ENCODE data around the gene N4BP3. TPM values are rescaled to one million over a fixed set of nuclear protein-coding genes. Genes with fewer than 3 reads are reported as not detected.

N4BP3 gene
- total RNA-seq, 1 donor from 2014 or later: 4.5 TPM

GRCh38 chr5:178112545-178112944 is 787 bp upstream of the N4BP3 start:
- peaks cover 3% of the 10 kb centered on the region for H3K27me3 ChIP-seq (ENCODE audit: control insufficient read depth, insufficient read depth, low read length)

GRCh38 chr5:178113841-178114324 is 551 bp downstream of the N4BP3 start:
- no peak for DNase-seq (ENCODE audit: low read depth)

More at GRCh38 chr5:178112545-178112944, 787 bp upstream of the N4BP3 start:
- FAIRE-seq: no peak
- H3K36me3 ChIP-seq (ENCODE audit: control insufficient read depth, insufficient read depth, low read length): no peaks in the 10 kb centered on the region
- DNase-seq (ENCODE audit: low read depth): no peak
- TF ChIP-seq CTCF (IDR thresholded peaks at IDR 0.05; ENCODE audit: insufficient read depth, low read length, severe bottlenecking): no peak
- H3K4me3 ChIP-seq (ENCODE audit: low read depth, low read length): no peak overlapping the region

GRCh38 chr5:178114325-178115135 is 1.2 kb downstream of the N4BP3 start:
- peaks cover 3% of the 10 kb centered on the region for H3K27me3 ChIP-seq (ENCODE audit: control insufficient read depth, insufficient read depth, low read length)
- no peaks in the 10 kb centered on the region for H3K36me3 ChIP-seq (ENCODE audit: control insufficient read depth, insufficient read depth, low read length)
- DNase-seq (ENCODE audit: low read depth): no peak
- TF ChIP-seq CTCF (IDR thresholded peaks at IDR 0.05; ENCODE audit: insufficient read depth, low read length, severe bottlenecking): no peak
- FAIRE-seq: no peak
- H3K4me3 ChIP-seq (ENCODE audit: low read depth, low read length): peak overlapping the region; percentile 53

More at GRCh38 chr5:178113841-178114324, 551 bp downstream of the N4BP3 start:
- no peak for TF ChIP-seq CTCF (IDR thresholded peaks at IDR 0.05; ENCODE audit: insufficient read depth, low read length, severe bottlenecking)
- peaks cover 3% of the 10 kb centered on the region for H3K27me3 ChIP-seq (ENCODE audit: control insufficient read depth, insufficient read depth, low read length)
- no peaks in the 10 kb centered on the region for H3K36me3 ChIP-seq (ENCODE audit: control insufficient read depth, insufficient read depth, low read length)
- no peak for FAIRE-seq
- H3K4me3 ChIP-seq (ENCODE audit: low read depth, low read length): peak overlapping the region; percentile 53

GRCh38 chr5:178115136-178115813 is 1.9 kb downstream of the N4BP3 start:
- TF ChIP-seq CTCF (IDR thresholded peaks at IDR 0.05; ENCODE audit: insufficient read depth, low read length, severe bottlenecking): no peak
- DNase-seq (ENCODE audit: low read depth): no peak
- Histone ChIP-seq H3K27me3 (ENCODE audit: control insufficient read depth, insufficient read depth, low read length) (peaks cover 3% of the 10 kb centered on the region), H3K36me3 (ENCODE audit: control insufficient read depth, insufficient read depth, low read length) (no peaks in the 10 kb centered on the region), H3K4me3 (ENCODE audit: low read depth, low read length) (no peak overlapping the region)
- FAIRE-seq: no peak

- H3K4me3 ChIP-seq (ENCODE audit: low read depth, low read length): no peak overlapping the region
- DNase-seq (ENCODE audit: low read depth) (no peak), FAIRE-seq (no peak)
- no peaks in the 10 kb centered on the region for H3K36me3 ChIP-seq (ENCODE audit: control insufficient read depth, insufficient read depth, low read length)
- H3K27me3 ChIP-seq (ENCODE audit: control insufficient read depth, insufficient read depth, low read length): peaks cover 3% of the 10 kb centered on the region
- no peak for TF ChIP-seq CTCF (IDR thresholded peaks at IDR 0.05; ENCODE audit: insufficient read depth, low read length, severe bottlenecking)
Observed at GRCh38 chr5:178115814-178116142, 2.4 kb downstream of the N4BP3 start.
